Esophagus (tissue), 2 donors: ENCODE measurements around the gene TP53AIP1. TPM values are rescaled to one million over a fixed set of nuclear protein-coding genes. Genes with fewer than 3 reads are reported as not detected.

ENCODE experiments used
- H3K27ac ChIP-seq, 2 donors: one replicate each; pipeline ENCODE4 v1.5.1; 2013; ENCODE audit warnings: low read depth in 2 of 2, mild to moderate bottlenecking in 2 of 2, inconsistent platforms in 1 of 2, low read length in 1 of 2, moderate library complexity in 1 of 2
- H3K27me3 ChIP-seq, 2 donors: one replicate each; pipeline ENCODE4 v1.6.1; 2013; ENCODE audit warnings: low read length in 2 of 2, control low read depth in 1 of 2, mild to moderate bottlenecking in 1 of 2; ENCODE audit not compliant: insufficient read depth in 2 of 2, control insufficient read depth in 1 of 2
- H3K36me3 ChIP-seq, 2 donors: one replicate each; pipeline ENCODE4 v1.6.1; 2013; ENCODE audit warnings: low read length in 1 of 2; ENCODE audit not compliant: control insufficient read depth in 2 of 2, insufficient read depth in 2 of 2
- H3K4me1 ChIP-seq, 2 donors: one replicate each; pipeline ENCODE4 v1.6.1; 2013; ENCODE audit warnings: low read length in 1 of 2; ENCODE audit not compliant: control insufficient read depth in 2 of 2, insufficient read depth in 2 of 2
- H3K4me3 ChIP-seq, 2 donors: one replicate each; pipeline ENCODE4 v1.5.1; 2013; ENCODE audit warnings: low read length in 2 of 2, mild to moderate bottlenecking in 2 of 2, low read depth in 1 of 2, moderate library complexity in 1 of 2
- H3K9me3 ChIP-seq, 2 donors: one replicate each; pipeline ENCODE4 v1.6.1; 2013; ENCODE audit warnings: mild to moderate bottlenecking in 2 of 2, low read depth in 1 of 2, low read length in 1 of 2, moderate library complexity in 1 of 2; ENCODE audit not compliant: control insufficient read depth in 2 of 2, insufficient read depth in 1 of 2
- WGBS, 2 donors: extraction: QIAGEN DNeasy Blood & Tissue Kit; methylation state at CpG; one replicate each; pipeline ENCODE4 v1.1.7; 2013; 5-methylcytosine and 5-hydroxymethylcytosine counted together
- polyA plus RNA-seq, 2 donors: library from polyadenylated mRNA; stranded (reverse); fragments of 200-250 nt; gene quantifications; one replicate each; pipeline ENCODE4 v1.2.3, GENCODE V29; 2013
- donor health status: healthy with polysubstance abuse.
- donor health status: Bipolar disorder and iron deficiency.

TP53AIP1 gene
- polyA plus RNA-seq, 2 donors: 32.8 to 39.4 TPM

DNA sequence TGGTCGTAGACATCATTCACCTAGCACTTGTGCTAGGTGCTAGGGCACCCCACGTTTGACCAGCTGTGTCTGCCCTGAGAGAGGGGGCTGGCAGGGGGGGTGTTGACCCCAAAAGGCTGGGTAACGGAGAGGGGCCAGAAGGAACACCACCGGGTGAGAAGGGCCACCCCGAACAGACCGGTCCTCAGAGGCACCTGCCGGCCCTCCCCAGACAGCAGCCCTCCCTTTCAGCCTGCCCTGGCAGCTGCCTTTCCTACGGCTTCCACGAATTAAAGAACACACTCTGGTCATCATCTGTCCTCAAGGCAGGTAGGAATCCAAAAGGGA, 52.5 kb downstream of the TP53AIP1 start:
- Histone ChIP-seq H3K36me3 (no peaks in the 10 kb centered on the region), H3K4me1 (peaks cover 8 to 15% of the 10 kb centered on the region in 2 donors), H3K27ac (no peak overlapping the region), H3K4me3 (peak overlapping the region; percentile 42 to 49), H3K9me3 (no peaks in the 10 kb centered on the region), H3K27me3 (no peaks in the 10 kb centered on the region)
- WGBS, 2 donors: 26% methylated on average over 9 of the region's 9 CpGs

DNA sequence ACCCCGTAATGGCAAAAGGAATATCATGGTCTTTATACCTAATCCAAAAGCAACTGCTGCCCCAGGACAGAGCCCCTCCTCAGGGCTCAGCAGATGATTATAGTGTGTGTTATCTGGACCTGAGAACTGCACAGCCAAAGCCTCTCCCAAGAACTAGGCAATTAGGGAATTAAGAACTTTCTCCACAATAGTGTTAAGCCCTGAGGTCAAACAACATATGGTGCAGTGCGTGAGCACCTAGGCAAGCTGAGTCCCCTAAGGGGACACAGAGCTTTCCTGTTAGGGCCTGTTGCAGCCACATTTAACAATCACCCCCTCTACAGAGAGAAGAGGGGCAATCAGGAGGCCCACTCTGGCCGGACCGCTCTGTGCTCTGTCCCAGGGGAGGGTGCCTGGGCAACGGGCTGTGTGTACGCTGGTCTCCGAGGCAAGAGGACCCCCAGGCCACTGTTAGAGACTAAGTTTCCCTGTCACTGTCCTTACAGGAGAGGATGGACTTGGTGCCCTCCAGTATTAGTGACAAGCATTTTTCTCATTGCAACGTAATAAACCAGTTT, 52.9 kb downstream of the TP53AIP1 start:
- H3K36me3 ChIP-seq: no peaks in the 10 kb centered on the region
- 64 to 74% methylated on average over 8 of the region's 8 CpGs for WGBS, 2 donors
- peaks cover 8 to 13% of the 10 kb centered on the region in 2 donors for H3K4me1 ChIP-seq
- H3K9me3 ChIP-seq: no peaks in the 10 kb centered on the region
- no peak overlapping the region for H3K27ac ChIP-seq
- H3K27me3 ChIP-seq: no peaks in the 10 kb centered on the region
- H3K4me3 ChIP-seq: no peak overlapping the region

GRCh38 chr11:128888034-128888985, 54.4 kb downstream of the TP53AIP1 start:
- Histone ChIP-seq H3K27ac (no peak overlapping the region), H3K36me3 (no peaks in the 10 kb centered on the region), H3K4me1 (peaks cover 8 to 11% of the 10 kb centered on the region in 2 donors), H3K27me3 (no peaks in the 10 kb centered on the region), H3K4me3 (no peak overlapping the region), H3K9me3 (no peaks in the 10 kb centered on the region)
- WGBS, 2 donors: 50 to 59% methylated on average over 15 of the region's 15 CpGs

DNA sequence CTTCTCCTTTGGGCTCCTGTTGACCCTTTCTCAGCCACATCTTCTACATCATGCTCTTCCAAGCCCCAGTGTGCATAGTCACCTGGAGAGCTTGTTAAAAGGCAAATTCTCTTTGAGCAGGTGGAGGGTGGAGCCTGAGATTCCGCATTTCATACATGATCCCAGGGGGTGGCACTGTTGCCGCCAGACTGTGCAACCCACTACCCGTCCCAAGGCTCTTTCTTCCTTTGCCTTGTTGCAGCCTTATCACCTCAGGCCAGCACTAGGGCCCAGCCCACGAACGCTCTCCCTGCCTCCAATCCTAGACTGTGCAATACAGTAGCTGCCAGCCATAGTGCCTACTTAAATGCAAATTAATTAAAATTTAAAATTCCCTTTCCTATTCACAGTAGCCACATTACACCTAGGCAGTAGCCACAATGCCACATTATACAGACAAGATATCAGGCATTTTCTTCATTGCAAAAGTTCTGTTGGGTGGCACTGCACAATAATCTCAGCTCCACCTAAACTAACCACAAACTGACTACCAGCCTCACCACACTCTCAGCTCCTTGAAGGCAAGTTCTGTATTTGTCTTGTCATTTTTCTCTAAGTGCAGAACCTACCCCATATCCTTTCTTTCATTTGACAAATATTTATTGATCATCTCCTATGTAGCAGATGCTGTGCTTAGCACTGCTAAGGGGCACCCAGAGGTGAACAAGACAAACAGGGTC, 56.1 kb downstream of the TP53AIP1 start:
- Histone ChIP-seq H3K27ac (no peak overlapping the region), H3K4me3 (no peak overlapping the region), H3K36me3 (no peaks in the 10 kb centered on the region), H3K27me3 (no peaks in the 10 kb centered on the region), H3K4me1 (peaks cover 6 to 11% of the 10 kb centered on the region in 2 donors), H3K9me3 (no peaks in the 10 kb centered on the region)
- 39% methylated on average over 5 of the region's 5 CpGs for WGBS, 2 donors

Other genes starting within 250 kb of the TP53AIP1 start
- 1 to 10 TPM; 2.1 to 2.6 TPM for gene FLI1, start 248.8 kb downstream of the TP53AIP1 start, polyA plus RNA-seq
- under 1 TPM; 0.07 to 0.10 TPM for gene KCNJ1, start 75.6 kb downstream of the TP53AIP1 start, polyA plus RNA-seq
- gene KCNJ5, start 51.5 kb downstream of the TP53AIP1 start, polyA plus RNA-seq: under 1 TPM; 0.08 to 0.27 TPM
- gene ARHGAP32, start 249.5 kb upstream of the TP53AIP1 start, polyA plus RNA-seq: 10 to 100 TPM; 17.8 to 18.9 TPM